ENCODE measurements around the gene KBTBD13. TPM values are rescaled to one million over a fixed set of nuclear protein-coding genes. Genes with fewer than 3 reads are reported as not detected.

KBTBD13 gene
- total RNA-seq, 4 donors from 2014 or later = not detected

GRCh38 chr15:65077291-65077980, 890 bp downstream of the KBTBD13 start:
- in situ Hi-C loops (cut with MboI; ENCODE audit: low pct_ligation_motif_present in 1 of 4, low pct_unique_long_range_greater_than_20kb in 1 of 4, low sequenced_read_pairs in 3 of 4) (no loop called here), intact Hi-C loops (cut with DNase I; ENCODE audit: low total_unique reads) (no loop called here)
- peaks cover 5 to 22% (median 17%) of the 10 kb centered on the region in 4 donors for H3K4me1 ChIP-seq
- no peak overlapping the region for H3K4me3 ChIP-seq
- WGBS, 2 donors (ENCODE audit: low coverage in 1 of 2) = 75% methylated on average over 61 of the region's 85 CpGs; no CpG with 5 or more reads in 1 of the 2 donors
- no peak overlapping the region for H3K27ac ChIP-seq
- no peak for DNase-seq
- no peaks in the 10 kb centered on the region for H3K36me3 ChIP-seq
- no peaks in the 10 kb centered on the region for H3K9me3 ChIP-seq
- no peaks in the 10 kb centered on the region for H3K27me3 ChIP-seq
- TF ChIP-seq POLR2AphosphoS5 (IDR thresholded peaks at IDR 0.05) (no peak), CTCF (IDR thresholded peaks at IDR 0.05) (no peak), EP300 (IDR thresholded peaks at IDR 0.05; ENCODE audit: low read depth) (no peak), POLR2A (IDR thresholded peaks at IDR 0.05) (no peak)

DNA sequence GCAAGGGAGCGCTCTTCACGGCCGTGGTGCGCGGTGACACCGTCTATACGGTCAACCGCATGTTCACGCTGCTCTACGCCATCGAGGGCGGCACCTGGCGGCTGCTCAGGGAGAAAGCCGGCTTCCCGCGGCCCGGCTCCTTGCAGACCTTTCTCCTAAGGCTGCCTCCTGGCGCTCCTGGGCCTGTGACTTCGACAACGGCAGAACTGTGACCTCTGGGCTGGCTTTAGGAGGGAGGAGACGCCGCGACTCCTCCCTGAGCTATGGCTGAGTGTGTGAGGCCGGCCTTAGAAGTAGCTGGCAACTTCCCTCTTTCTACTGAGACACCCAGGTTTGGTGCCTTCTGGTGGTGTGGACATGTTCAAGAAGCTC, 1.4 kb downstream of the KBTBD13 start:
- Histone ChIP-seq H3K4me1 (peaks cover 8 to 27% (median 22%) of the 10 kb centered on the region in 4 donors), H3K27me3 (no peaks in the 10 kb centered on the region), H3K4me3 (no peak overlapping the region), H3K36me3 (no peaks in the 10 kb centered on the region), H3K27ac (peak overlapping the region in 1 of 4 donors; percentile 27), H3K9me3 (no peaks in the 10 kb centered on the region)
- intact Hi-C loops (cut with DNase I; ENCODE audit: low total_unique reads) (loop anchor here (1.0 kb wide), 1 partner anchor 24 kb away; no protein-coding TSS in a partner anchor), in situ Hi-C loops (cut with MboI; ENCODE audit: low pct_ligation_motif_present in 1 of 4, low pct_unique_long_range_greater_than_20kb in 1 of 4, low sequenced_read_pairs in 3 of 4) (no loop called here)
- TF ChIP-seq POLR2A (IDR thresholded peaks at IDR 0.05) (no peak), CTCF (IDR thresholded peaks at IDR 0.05) (peak; percentile 56 to 83 (median 70))
- 6% methylated on average over 17 of the region's 24 CpGs; no CpG with 5 or more reads in 1 of the 2 donors for WGBS, 2 donors (ENCODE audit: low coverage in 1 of 2)
- DNase-seq = peak; percentile 89

DNA sequence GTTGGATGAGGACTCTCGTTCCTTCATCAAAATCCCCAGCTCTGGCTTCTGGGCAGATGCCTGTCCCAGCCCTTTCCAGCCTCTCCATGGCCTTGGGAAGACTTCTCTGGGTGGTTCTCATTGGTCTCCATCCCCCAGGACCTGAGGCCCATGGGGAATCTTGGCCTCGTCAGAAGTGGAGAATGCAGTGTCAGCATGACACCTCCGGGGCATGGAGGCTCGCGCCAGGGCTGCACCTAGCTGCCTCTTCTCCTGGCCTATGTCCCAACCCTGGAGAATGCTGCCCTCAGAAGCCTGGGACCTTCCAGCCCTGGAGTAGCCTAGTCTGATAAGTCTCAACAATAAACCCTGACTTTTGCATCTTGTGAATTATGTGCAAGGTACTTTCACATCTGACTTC, 3.0 kb downstream of the KBTBD13 start:
- Histone ChIP-seq H3K4me3 (no peak overlapping the region), H3K27me3 (no peaks in the 10 kb centered on the region), H3K27ac (no peak overlapping the region), H3K4me1 (peaks cover 8 to 35% (median 30%) of the 10 kb centered on the region in 4 donors), H3K36me3 (no peaks in the 10 kb centered on the region), H3K9me3 (no peaks in the 10 kb centered on the region)
- DNase-seq = no peak
- WGBS, 2 donors (ENCODE audit: low coverage in 1 of 2) = 96% methylated on average over 5 of the region's 5 CpGs; no CpG with 5 or more reads in 1 of the 2 donors
- TF ChIP-seq EP300 (IDR thresholded peaks at IDR 0.05; ENCODE audit: low read depth) = no peak
- no peak for TF ChIP-seq CTCF (IDR thresholded peaks at IDR 0.05)
- no peak for TF ChIP-seq POLR2A (IDR thresholded peaks at IDR 0.05)
- TF ChIP-seq POLR2AphosphoS5 (IDR thresholded peaks at IDR 0.05) = no peak
- in situ Hi-C loops (cut with MboI; ENCODE audit: low pct_ligation_motif_present in 1 of 4, low pct_unique_long_range_greater_than_20kb in 1 of 4, low sequenced_read_pairs in 3 of 4) (no loop called here), intact Hi-C loops (cut with DNase I; ENCODE audit: low total_unique reads) (no loop called here)

DNA sequence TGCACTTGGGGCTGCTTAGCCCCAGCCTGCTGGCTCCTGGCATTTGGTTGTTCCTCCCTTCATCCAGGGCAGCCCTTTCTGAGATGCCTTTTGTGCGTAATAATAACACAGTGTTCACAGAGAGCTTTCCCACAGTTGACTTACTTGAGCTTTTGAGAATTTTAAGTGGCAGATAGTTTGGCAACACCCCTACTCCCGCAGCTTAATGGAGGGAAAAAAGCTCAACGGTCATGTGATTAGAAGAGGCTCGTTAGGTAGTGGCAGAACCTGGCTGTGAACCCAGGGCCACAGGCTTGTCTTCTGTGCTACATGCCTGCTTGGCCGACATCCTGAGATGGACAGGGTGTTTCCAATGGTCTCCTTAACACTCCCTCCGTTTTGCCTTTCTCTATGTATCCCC, 4.7 kb downstream of the KBTBD13 start:
- intact Hi-C loops (cut with DNase I; ENCODE audit: low total_unique reads) = no loop called here
- peak overlapping the region in 3 of 4 donors; percentile 35 to 56 (median 41) for H3K27ac ChIP-seq
- H3K4me3 ChIP-seq = no peak overlapping the region
- no peaks in the 10 kb centered on the region for H3K27me3 ChIP-seq
- H3K36me3 ChIP-seq = no peaks in the 10 kb centered on the region
- no peak for DNase-seq
- WGBS, 2 donors (ENCODE audit: low coverage in 1 of 2) = 63 to 78% methylated on average over 5 to 6 of the region's 6 CpGs
- no peak for TF ChIP-seq EP300 (IDR thresholded peaks at IDR 0.05; ENCODE audit: low read depth)
- no peak for TF ChIP-seq POLR2AphosphoS5 (IDR thresholded peaks at IDR 0.05)
- no peak for TF ChIP-seq POLR2A (IDR thresholded peaks at IDR 0.05)
- TF ChIP-seq CTCF (IDR thresholded peaks at IDR 0.05) = no peak
- no peaks in the 10 kb centered on the region for H3K9me3 ChIP-seq
- H3K4me1 ChIP-seq = peaks cover 8 to 36% (median 30%) of the 10 kb centered on the region in 4 donors
- in situ Hi-C loops (cut with MboI; ENCODE audit: low pct_ligation_motif_present in 1 of 4, low pct_unique_long_range_greater_than_20kb in 1 of 4, low sequenced_read_pairs in 3 of 4) = loop anchor here in 1 of 4 donors (10.0 kb wide), 1 partner anchor 46 kb away; no protein-coding TSS in a partner anchor

Measured in transverse colon (tissue), 4 donors.